ENCODE data around the gene NPIPB6.
A peak's percentile ranks its signal among the peaks of the same experiment; 100 is the strongest.

NPIPB6 gene

GRCh38 chr16:28321700-28322411 is 41.5 kb downstream of the NPIPB6 start:
- no peak for DNase-seq

GRCh38 chr16:28320741-28321140 is 42.6 kb downstream of the NPIPB6 start:
- no peak for DNase-seq

- DNase-seq, result no peak
These were observed 43.2 kb downstream of the NPIPB6 start for GRCh38 chr16:28320023-28320561.

- DNase-seq, result no peak
These were observed 43.8 kb downstream of the NPIPB6 start for GRCh38 chr16:28319476-28320022.

GRCh38 chr16:28318042-28318744 is 45.1 kb downstream of the NPIPB6 start:
- no peak for DNase-seq

GRCh38 chr16:28317040-28317880 is 46.0 kb downstream of the NPIPB6 start:
- peak; percentile 25 for DNase-seq

- DNase-seq, result no peak
These were observed 47.3 kb downstream of the NPIPB6 start for GRCh38 chr16:28316054-28316453.

GRCh38 chr16:28313587-28313986 is 49.7 kb downstream of the NPIPB6 start:
- DNase-seq, result no peak

GRCh38 chr16:28312327-28312726 is 51.0 kb downstream of the NPIPB6 start:
- no peak for DNase-seq

GRCh38 chr16:28311913-28312312 is 51.4 kb downstream of the NPIPB6 start:
- no peak for DNase-seq

- no peak for DNase-seq
These were observed 51.9 kb downstream of the NPIPB6 start for GRCh38 chr16:28311413-28311812.

GRCh38 chr16:28310796-28311195 is 52.5 kb downstream of the NPIPB6 start:
- DNase-seq, result no peak

- DNase-seq, result no peak
These were observed 53.4 kb downstream of the NPIPB6 start for GRCh38 chr16:28309811-28310311.

- DNase-seq, result no peak
These were observed 54.3 kb downstream of the NPIPB6 start for GRCh38 chr16:28308794-28309584.

- DNase-seq, result no peak
These were observed 55.4 kb downstream of the NPIPB6 start for GRCh38 chr16:28307936-28308335.

- DNase-seq, result peak; percentile 24
These were observed 59.1 kb downstream of the NPIPB6 start for GRCh38 chr16:28304214-28304613.

- DNase-seq, result no peak
These were observed 60.2 kb downstream of the NPIPB6 start for GRCh38 chr16:28303132-28303531.

GRCh38 chr16:28301620-28302019 is 61.7 kb downstream of the NPIPB6 start:
- no peak for DNase-seq

- no peak for DNase-seq
These were observed 62.2 kb downstream of the NPIPB6 start for GRCh38 chr16:28301154-28301553.

GRCh38 chr16:28300327-28300726 is 63.0 kb downstream of the NPIPB6 start:
- DNase-seq, result no peak

- DNase-seq, result no peak
These were observed 64.8 kb downstream of the NPIPB6 start for GRCh38 chr16:28298511-28298878.
